ENCODE measurements around the gene TMEM106A.
"Not testable (repeated sequence)": the region's sequence is repeated elsewhere in the genome, so short reads cannot be mapped to it uniquely, and the experiment has no call there.

Gene TMEM106A

DNA sequence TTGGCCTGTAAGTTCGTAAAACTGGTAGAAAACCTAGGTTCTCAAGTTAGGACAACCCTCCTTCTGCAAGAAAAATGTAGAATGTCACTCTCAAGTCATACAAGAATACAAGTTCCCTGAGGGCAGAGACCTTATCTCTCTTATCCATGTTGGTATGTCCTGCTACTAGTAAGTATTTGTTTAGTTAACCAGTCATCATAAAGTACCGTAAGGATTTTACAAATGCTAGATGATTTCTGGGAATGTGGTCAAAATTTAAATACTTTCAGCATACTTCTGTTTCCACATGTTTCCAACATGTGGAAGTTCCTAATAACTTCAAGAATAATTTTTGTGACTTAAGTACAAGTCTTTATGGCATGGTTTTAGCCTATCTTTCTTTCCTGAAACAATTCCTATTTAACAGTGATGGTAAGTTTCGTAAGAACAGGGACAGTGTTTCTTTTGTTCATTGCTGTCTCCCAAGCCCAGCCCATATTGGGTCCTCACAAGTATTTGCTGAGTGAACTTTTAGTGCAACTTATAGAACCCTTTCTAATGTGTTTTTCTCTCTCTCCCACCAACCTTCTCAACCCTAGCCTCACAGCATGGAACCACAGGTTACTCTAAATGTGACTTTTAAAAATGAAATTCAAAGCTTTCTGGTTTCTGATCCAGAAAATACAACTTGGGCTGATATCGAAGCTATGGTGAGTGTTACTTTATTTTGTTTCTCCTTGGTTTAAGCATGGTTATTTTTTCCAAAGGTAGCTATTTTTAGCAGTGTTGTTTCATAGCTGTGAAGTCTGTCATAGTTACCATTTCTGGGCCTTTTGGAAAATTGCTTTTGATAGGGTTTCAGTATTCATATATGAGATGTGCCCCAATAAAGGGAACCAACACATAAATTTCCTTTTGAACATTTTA lies 36.2 kb upstream of the TMEM106A start:
- no peak overlapping the region for H3K27ac ChIP-seq

DNA sequence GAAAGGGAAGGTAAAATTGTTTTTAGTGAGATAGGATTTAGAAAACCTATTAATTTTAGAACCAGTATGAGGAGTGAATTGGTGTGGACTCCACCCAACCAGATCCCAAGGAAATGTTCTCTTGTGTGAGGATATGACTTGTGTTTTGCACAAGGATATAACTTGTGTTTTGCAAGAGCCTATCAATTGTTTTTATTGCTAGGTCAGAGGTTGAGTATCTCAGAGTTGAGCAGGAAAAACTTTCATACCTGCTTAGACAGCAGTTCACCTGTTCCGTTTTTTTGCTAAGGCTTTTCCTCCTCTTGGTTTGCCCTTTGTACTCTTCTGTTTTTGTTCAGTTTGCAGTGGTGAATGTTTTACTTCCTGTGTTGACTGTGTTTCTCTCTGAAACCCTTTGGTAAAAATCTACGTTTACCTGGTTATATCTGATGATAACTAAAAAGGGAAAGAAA lies 35.5 kb upstream of the TMEM106A start:
- no peak for TF ChIP-seq ZFX (IDR thresholded peaks at IDR 0.05)
- TF ChIP-seq, protein P1, sequence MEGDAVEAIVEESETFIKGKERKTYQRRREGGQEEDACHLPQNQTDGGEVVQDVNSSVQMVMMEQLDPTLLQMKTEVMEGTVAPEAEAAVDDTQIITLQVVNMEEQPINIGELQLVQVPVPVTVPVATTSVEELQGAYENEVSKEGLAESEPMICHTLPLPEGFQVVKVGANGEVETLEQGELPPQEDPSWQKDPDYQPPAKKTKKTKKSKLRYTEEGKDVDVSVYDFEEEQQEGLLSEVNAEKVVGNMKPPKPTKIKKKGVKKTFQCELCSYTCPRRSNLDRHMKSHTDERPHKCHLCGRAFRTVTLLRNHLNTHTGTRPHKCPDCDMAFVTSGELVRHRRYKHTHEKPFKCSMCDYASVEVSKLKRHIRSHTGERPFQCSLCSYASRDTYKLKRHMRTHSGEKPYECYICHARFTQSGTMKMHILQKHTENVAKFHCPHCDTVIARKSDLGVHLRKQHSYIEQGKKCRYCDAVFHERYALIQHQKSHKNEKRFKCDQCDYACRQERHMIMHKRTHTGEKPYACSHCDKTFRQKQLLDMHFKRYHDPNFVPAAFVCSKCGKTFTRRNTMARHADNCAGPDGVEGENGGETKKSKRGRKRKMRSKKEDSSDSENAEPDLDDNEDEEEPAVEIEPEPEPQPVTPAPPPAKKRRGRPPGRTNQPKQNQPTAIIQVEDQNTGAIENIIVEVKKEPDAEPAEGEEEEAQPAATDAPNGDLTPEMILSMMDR (conservative IDR thresholded peaks at IDR 0.05): no peak
- H3K27ac ChIP-seq: no peak overlapping the region

More for the DNA sequence above, 36.2 kb upstream of the TMEM106A start:
- TF ChIP-seq, protein P1 (conservative IDR thresholded peaks at IDR 0.05): no peak
- TF ChIP-seq ZFX (IDR thresholded peaks at IDR 0.05): no peak

- no peak overlapping the region for H3K27ac ChIP-seq
- TF ChIP-seq, protein P1 (conservative IDR thresholded peaks at IDR 0.05): no peak
- TF ChIP-seq ZFX (IDR thresholded peaks at IDR 0.05): no peak
These were observed 27.8 kb upstream of the TMEM106A start for GRCh38 chr17:43183921-43184320.

- H3K27ac ChIP-seq: not testable (repeated sequence)
These were observed 25.0 kb upstream of the TMEM106A start for GRCh38 chr17:43186656-43187055.

DNA sequence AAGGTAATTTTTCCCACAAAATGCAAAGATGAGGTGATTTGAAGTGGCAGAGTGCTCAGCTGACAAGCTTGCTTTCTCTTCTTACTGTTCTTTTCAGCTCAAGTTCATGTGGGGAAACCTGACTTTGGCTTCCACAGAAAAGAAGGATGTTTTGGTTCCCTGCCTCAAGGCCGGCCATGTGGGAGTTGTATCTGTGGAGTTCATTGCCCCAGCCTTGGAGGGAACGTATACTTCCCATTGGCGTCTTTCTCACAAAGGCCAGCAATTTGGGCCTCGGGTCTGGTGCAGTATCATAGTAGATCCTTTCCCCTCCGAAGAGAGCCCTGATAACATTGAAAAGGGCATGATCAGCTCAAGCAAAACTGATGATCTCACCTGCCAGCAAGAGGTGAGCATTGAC lies 18.4 kb upstream of the TMEM106A start:
- TF ChIP-seq ZFX (IDR thresholded peaks at IDR 0.05): no peak
- TF ChIP-seq, protein P1 (conservative IDR thresholded peaks at IDR 0.05): no peak

GRCh38 chr17:43199633-43200032 lies 12.0 kb upstream of the TMEM106A start:
- no peak for TF ChIP-seq ZFX (IDR thresholded peaks at IDR 0.05)
- TF ChIP-seq, protein P1 (conservative IDR thresholded peaks at IDR 0.05): no peak
- H3K27ac ChIP-seq: no peak overlapping the region

More for the DNA sequence above, 18.4 kb upstream of the TMEM106A start:
- H3K27ac ChIP-seq: no peak overlapping the region

DNA sequence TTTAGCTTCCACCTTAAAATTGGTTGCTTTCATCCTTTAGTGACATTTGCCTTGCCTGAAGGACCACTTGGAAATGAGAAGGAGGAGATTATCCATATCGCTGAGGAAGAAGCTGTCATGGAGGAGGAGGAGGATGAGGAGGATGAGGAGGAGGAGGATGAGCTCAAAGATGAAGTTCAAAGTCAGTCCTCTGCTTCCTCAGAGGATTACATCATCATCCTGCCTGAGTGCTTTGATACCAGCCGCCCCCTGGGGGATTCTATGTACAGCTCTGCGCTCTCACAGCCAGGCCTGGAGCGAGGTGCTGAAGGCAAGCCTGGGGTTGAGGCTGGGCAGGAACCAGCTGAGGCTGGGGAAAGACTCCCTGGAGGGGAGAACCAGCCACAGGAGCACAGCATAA lies 11.5 kb upstream of the TMEM106A start:
- no peak overlapping the region for H3K27ac ChIP-seq
- TF ChIP-seq, protein P1 (conservative IDR thresholded peaks at IDR 0.05): no peak
- TF ChIP-seq ZFX (IDR thresholded peaks at IDR 0.05): no peak

DNA sequence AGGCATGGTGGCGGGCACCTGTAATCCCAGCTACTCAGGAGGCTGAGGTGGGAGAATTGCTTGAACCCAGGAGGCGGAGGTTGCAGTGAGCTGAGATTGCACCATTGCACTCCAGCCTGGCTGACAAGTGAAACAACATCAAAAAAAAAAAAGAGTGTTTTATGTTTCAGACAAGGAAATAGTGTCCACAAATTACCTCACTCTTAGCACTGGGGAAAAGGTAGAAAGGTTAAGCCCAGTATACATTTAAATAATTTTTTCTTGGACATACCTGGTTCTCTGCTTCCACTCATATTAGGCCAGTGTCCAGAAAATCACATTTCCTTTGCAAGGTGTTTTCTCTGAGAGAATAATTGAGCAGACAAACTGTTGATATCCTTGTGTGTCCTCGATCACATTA lies 8.7 kb upstream of the TMEM106A start:
- H3K27ac ChIP-seq: not testable (repeated sequence)
